GM12875 (cell line): ENCODE data around the gene LAMA2.

Experiments
- H3K4me3 ChIP-seq: one replicate; pipeline ENCODE4 v1.5.1; 2011; ENCODE audit warnings: low read depth, low read length, control low read depth
- CTCF ChIP-seq: IDR thresholded peaks from 2 replicates; pipeline ENCODE4 v1.5.1; 2011; ENCODE audit warnings: low read depth, mild to moderate bottlenecking, control low read depth, inconsistent platforms, low read length, moderate library complexity, borderline replicate concordance; ENCODE audit not compliant: insufficient read depth

The LAMA2 gene

GRCh38 chr6:129114636-129115391, 231.9 kb downstream of the LAMA2 start:
- TF ChIP-seq CTCF: no peak
- H3K4me3 ChIP-seq: no peak overlapping the region

- TF ChIP-seq CTCF: no peak
Measured at GRCh38 chr6:129115471-129115870, 232.5 kb downstream of the LAMA2 start.

GRCh38 chr6:129117355-129117754, 234.4 kb downstream of the LAMA2 start:
- no peak overlapping the region for H3K4me3 ChIP-seq
- TF ChIP-seq CTCF: no peak

More at GRCh38 chr6:129115471-129115870, 232.5 kb downstream of the LAMA2 start:
- no peak overlapping the region for H3K4me3 ChIP-seq

- no peak for TF ChIP-seq CTCF
Measured at GRCh38 chr6:129120856-129121638, 238.1 kb downstream of the LAMA2 start.

GRCh38 chr6:129124347-129124746, 241.4 kb downstream of the LAMA2 start:
- H3K4me3 ChIP-seq: no peak overlapping the region
- no peak for TF ChIP-seq CTCF

More at GRCh38 chr6:129120856-129121638, 238.1 kb downstream of the LAMA2 start:
- no peak overlapping the region for H3K4me3 ChIP-seq

GRCh38 chr6:129130106-129130505, 247.2 kb downstream of the LAMA2 start:
- no peak for TF ChIP-seq CTCF
- no peak overlapping the region for H3K4me3 ChIP-seq

- TF ChIP-seq CTCF: no peak
Measured at GRCh38 chr6:129130959-129131681, 248.2 kb downstream of the LAMA2 start.

More at GRCh38 chr6:129130959-129131681, 248.2 kb downstream of the LAMA2 start:
- H3K4me3 ChIP-seq: no peak overlapping the region
